ENCODE measurements around the gene WDR27.

The WDR27 gene

GRCh38 chr6:169591616-169592015 is 110.2 kb downstream of the WDR27 start:
- DNase-seq: no peak

- DNase-seq: no peak
These were observed 111.4 kb downstream of the WDR27 start for GRCh38 chr6:169590376-169590939.

GRCh38 chr6:169589699-169590257 is 112.1 kb downstream of the WDR27 start:
- DNase-seq: no peak

GRCh38 chr6:169589293-169589692 is 112.5 kb downstream of the WDR27 start:
- DNase-seq: peak; percentile 30

- DNase-seq: no peak
These were observed 113.9 kb downstream of the WDR27 start for GRCh38 chr6:169587975-169588374.

GRCh38 chr6:169583886-169584541 is 117.8 kb downstream of the WDR27 start:
- DNase-seq: peak; percentile 12

- DNase-seq: no peak
These were observed 122.3 kb downstream of the WDR27 start for GRCh38 chr6:169579407-169580111.

- DNase-seq: no peak
These were observed 123.9 kb downstream of the WDR27 start for GRCh38 chr6:169577974-169578373.

- DNase-seq: no peak
These were observed 124.6 kb downstream of the WDR27 start for GRCh38 chr6:169577236-169577635.

- DNase-seq: no peak
These were observed 126.0 kb downstream of the WDR27 start for GRCh38 chr6:169575821-169576220.

GRCh38 chr6:169575365-169575764 is 126.5 kb downstream of the WDR27 start:
- no peak for DNase-seq

GRCh38 chr6:169574420-169574819 is 127.4 kb downstream of the WDR27 start:
- no peak for DNase-seq

GRCh38 chr6:169573883-169574282 is 127.9 kb downstream of the WDR27 start:
- no peak for DNase-seq

- DNase-seq: no peak
These were observed 130.5 kb downstream of the WDR27 start for GRCh38 chr6:169571123-169571962.

- DNase-seq: no peak
These were observed 133.3 kb downstream of the WDR27 start for GRCh38 chr6:169568314-169569087.

GRCh38 chr6:169567819-169568218 is 134.0 kb downstream of the WDR27 start:
- DNase-seq: no peak

GRCh38 chr6:169566961-169567750 is 134.7 kb downstream of the WDR27 start:
- DNase-seq: no peak

GRCh38 chr6:169566319-169566718 is 135.5 kb downstream of the WDR27 start:
- DNase-seq: no peak

GRCh38 chr6:169564453-169565240 is 137.2 kb downstream of the WDR27 start:
- no peak for DNase-seq

GRCh38 chr6:169561665-169562064 is 140.2 kb downstream of the WDR27 start:
- no peak for DNase-seq

Data from CD4-positive, alpha-beta T cell treated with Interleukin-6 for 4 hours (primary cell).